A549 (cell line): ENCODE results near the gene ACTG2.

Experiments
- CTCF ChIP-seq: fragments of >200 bp; sonication (Bioruptor Twin); formaldehyde crosslinking; IDR thresholded peaks from 3 replicates; pipeline ENCODE4 v1.5.1; 2016
- JUN ChIP-seq, 2 experiments: fragments of >200 bp; sonication (Bioruptor Twin); formaldehyde crosslinking; IDR thresholded peaks; 2 replicates in 1 of 2; 3 replicates in 1 of 2; pipeline ENCODE4 v1.6.1; 2016 to 2017
- MYC ChIP-seq: IDR thresholded peaks from 2 replicates; pipeline ENCODE4 v1.6.1; 2012; ENCODE audit warnings: mild to moderate bottlenecking, inconsistent platforms, low read length, improper control_type of control experiment, borderline replicate concordance
- POLR2A ChIP-seq: IDR thresholded peaks from 2 replicates; pipeline ENCODE4 v1.6.1; 2012; ENCODE audit warnings: mild to moderate bottlenecking, low read length
- RCOR1 ChIP-seq: fragments of 150-350 bp; IDR thresholded peaks from 2 replicates; pipeline ENCODE4 v1.6.1; 2014; ENCODE audit warnings: antibody characterized with exemption, low read length, low read depth
- SREBF2 ChIP-seq: fragments of 450-650 bp; IDR thresholded peaks from 2 replicates; pipeline ENCODE4 v1.6.1; 2014; ENCODE audit warnings: mild to moderate bottlenecking, moderate library complexity

GRCh38 chr2:73855526-73855925, 37.3 kb upstream of the ACTG2 start:
- no peak for TF ChIP-seq SREBF2
- TF ChIP-seq CTCF: no peak
- TF ChIP-seq POLR2A: no peak
- TF ChIP-seq RCOR1: no peak
- no peak for TF ChIP-seq MYC
- TF ChIP-seq JUN (IDR thresholded peaks at IDR 0.05): no peak
